Activated CD8-positive, alpha-beta memory T cell treated with anti-CD3 and anti-CD28 coated beads for 36 hours (primary cell): ENCODE measurements around the gene CCDC34. TPM values are rescaled to one million over a fixed set of nuclear protein-coding genes. Genes with fewer than 3 reads are reported as not detected.

Experiments
- CTCF ChIA-PET: fragments of 350-600 bp; sonication (Branson Sonifier 250); formaldehyde crosslinking; loops from one replicate; lab custom pipeline; 2021; ENCODE audit warnings: antibody characterized with exemption; lab: Charles Lee
- POLR2A ChIA-PET: fragments of 350-600 bp; sonication (Branson Sonifier 250); formaldehyde crosslinking; loops from one replicate; lab custom pipeline; 2021; ENCODE audit warnings: antibody characterized with exemption; lab: Charles Lee
- total RNA-seq, 2 experiments: library from RNA; stranded (reverse); gene quantifications; one replicate each; pipeline ENCODE4 v1.2.3, GENCODE V29; 2021

The CCDC34 gene
- total RNA-seq, 2 experiments from 2014 or later = 22.0 to 25.0 TPM

DNA sequence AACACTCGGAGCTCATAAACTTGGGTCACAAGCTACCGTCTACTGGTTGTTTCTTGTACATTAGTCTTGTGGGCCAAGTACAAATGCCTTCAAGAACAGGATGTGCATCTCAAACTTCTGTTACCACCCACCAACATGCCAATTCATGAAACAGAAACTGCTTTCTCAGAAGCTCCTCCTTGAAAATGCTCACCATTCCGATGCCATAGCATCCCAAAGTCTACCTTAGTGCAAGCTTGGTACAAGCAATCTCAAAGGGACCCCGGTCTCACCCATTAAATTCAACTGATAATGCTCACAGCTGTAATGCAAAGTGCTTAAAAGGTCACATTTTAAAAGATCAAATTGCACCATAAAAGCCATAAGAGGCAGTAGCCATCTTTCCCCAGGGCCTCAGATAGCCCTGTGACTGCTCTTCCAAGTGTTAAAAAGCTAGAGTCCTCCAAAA, 31.8 kb upstream of the CCDC34 start:
- ChIA-PET CTCF (no interaction called here), POLR2A (no interaction called here)

GRCh38 chr11:27392278-27393114, 29.5 kb upstream of the CCDC34 start:
- ChIA-PET CTCF (no interaction called here), POLR2A (interaction anchor here (0.7 kb wide), 1 partner anchor 1107 kb away, joined by 3 read pairs; no protein-coding TSS in a partner anchor)

- ChIA-PET CTCF (interaction anchor here (0.6 kb wide), 1 partner anchor 597 kb away, joined by 3 read pairs; no protein-coding TSS in a partner anchor), POLR2A (no interaction called here)
Observed at GRCh38 chr11:27391331-27392015, 28.5 kb upstream of the CCDC34 start.

- ChIA-PET CTCF (interaction anchor here (0.6 kb wide), 1 partner anchor 598 kb away, joined by 3 read pairs; no protein-coding TSS in a partner anchor), POLR2A (no interaction called here)
Observed at GRCh38 chr11:27390318-27391295, 27.6 kb upstream of the CCDC34 start.

GRCh38 chr11:27388869-27389268, 25.9 kb upstream of the CCDC34 start:
- POLR2A ChIA-PET = no interaction called here
- CTCF ChIA-PET = no interaction called here

DNA sequence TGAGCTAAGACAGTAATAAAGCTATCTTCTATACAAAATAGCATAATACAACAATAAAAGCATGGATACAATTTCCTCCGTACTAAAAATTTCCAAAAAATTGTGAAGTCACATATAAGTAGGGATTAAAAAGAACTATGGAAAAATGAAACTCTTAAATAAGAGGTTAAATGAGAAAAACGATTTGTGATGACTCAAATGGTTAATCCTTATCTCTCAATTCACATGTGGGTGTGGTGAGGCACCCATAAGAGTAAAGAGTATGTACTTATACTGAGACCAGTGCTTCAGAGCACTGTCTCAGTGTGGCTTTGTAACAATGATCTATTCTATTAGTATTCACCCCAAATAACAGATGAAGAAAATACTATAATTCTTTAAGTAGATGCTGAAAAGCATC, 25.0 kb upstream of the CCDC34 start:
- CTCF ChIA-PET = interaction anchor here (0.6 kb wide), 1 partner anchor 86 kb away, joined by 4 read pairs; no protein-coding TSS in a partner anchor
- POLR2A ChIA-PET = no interaction called here

GRCh38 chr11:27387362-27387761, 24.3 kb upstream of the CCDC34 start:
- CTCF ChIA-PET = interaction anchor here (0.6 kb wide), 1 partner anchor 87 kb away, joined by 4 read pairs; no protein-coding TSS in a partner anchor
- POLR2A ChIA-PET = no interaction called here

- ChIA-PET CTCF (no interaction called here), POLR2A (no interaction called here)
Observed at GRCh38 chr11:27386181-27386845, 23.3 kb upstream of the CCDC34 start.

DNA sequence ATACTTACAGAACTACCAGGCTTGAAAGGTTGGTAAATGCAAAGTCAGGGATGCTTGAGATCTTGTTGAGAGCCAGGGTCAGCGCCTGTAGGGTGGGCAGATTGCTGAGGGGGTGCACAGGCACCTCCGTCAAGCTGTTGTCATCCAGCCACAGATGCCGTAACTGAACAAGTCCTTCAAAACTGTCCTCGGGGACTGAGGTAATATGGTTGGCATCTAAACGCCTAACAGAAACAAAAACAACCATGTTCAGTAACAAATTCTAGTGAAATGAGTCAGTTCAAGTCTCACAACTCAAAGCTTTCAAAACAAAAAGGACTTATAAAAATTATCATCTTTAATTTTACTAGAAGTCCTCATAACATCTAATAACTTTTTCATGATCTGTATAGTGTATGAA, 22.2 kb upstream of the CCDC34 start:
- ChIA-PET CTCF (no interaction called here), POLR2A (no interaction called here)

- CTCF ChIA-PET = no interaction called here
- POLR2A ChIA-PET = no interaction called here
Observed at GRCh38 chr11:27384227-27384626, 21.2 kb upstream of the CCDC34 start.

DNA sequence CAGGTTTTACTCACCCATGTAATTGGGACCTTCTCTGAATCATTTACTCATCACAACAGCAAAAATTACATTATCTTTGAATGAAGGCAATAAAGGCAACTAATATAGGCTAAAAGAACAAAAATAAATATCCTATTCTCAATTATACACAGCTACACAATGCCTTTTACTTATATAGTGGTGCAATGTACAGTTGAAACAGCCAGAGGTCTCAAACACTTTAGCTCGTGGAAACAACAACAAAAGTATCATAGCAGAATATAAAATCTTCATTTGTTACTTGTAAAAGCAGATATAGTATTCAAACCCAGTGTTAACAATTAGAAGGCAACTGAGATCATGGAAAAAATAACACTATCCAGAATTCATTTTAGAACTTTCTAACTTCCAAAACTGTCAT, 20.6 kb upstream of the CCDC34 start:
- ChIA-PET POLR2A (no interaction called here), CTCF (no interaction called here)

- ChIA-PET CTCF (no interaction called here), POLR2A (no interaction called here)
Observed at GRCh38 chr11:27381238-27381666, 18.2 kb upstream of the CCDC34 start.

- CTCF ChIA-PET = no interaction called here
- POLR2A ChIA-PET = no interaction called here
Observed at GRCh38 chr11:27380771-27381170, 17.8 kb upstream of the CCDC34 start.

DNA sequence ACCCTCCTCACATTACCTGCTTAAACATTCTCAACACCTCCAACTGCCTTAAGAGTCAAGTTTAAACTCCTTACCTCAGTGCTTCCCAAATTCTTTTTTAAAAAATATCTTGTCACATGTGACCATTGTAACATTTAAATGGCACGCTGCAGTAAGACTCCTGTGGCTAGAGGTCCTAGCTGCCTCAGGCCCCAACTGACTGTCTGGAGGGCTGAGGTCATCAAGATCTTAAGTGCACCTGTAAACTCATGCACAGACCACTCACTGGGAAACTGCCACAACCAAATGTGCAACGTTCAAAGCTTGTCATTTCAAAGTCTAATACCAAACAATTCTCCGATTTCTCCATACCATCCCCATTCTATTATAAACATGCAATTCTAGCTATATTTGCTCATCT, 16.4 kb upstream of the CCDC34 start:
- CTCF ChIA-PET = no interaction called here
- POLR2A ChIA-PET = no interaction called here

DNA sequence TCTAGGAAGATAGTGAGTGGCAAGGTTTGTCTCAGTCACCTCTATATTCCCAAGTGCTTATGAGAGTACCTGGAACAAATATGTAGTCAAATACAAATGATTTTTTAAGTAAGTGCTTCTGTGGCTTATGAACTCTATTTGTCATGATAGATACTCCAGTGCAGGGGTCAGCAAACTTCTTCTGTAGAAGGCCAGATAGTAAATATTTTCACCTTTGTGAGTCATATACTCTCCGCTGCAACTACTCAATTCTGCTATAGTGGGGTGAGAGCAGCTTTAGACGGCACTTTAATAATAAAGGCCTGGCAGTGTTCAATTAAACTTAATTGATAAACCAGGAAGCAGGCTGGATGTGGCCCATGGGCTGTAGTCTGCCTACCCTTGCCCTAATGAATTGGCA, 12.4 kb upstream of the CCDC34 start:
- ChIA-PET CTCF (no interaction called here), POLR2A (no interaction called here)

DNA sequence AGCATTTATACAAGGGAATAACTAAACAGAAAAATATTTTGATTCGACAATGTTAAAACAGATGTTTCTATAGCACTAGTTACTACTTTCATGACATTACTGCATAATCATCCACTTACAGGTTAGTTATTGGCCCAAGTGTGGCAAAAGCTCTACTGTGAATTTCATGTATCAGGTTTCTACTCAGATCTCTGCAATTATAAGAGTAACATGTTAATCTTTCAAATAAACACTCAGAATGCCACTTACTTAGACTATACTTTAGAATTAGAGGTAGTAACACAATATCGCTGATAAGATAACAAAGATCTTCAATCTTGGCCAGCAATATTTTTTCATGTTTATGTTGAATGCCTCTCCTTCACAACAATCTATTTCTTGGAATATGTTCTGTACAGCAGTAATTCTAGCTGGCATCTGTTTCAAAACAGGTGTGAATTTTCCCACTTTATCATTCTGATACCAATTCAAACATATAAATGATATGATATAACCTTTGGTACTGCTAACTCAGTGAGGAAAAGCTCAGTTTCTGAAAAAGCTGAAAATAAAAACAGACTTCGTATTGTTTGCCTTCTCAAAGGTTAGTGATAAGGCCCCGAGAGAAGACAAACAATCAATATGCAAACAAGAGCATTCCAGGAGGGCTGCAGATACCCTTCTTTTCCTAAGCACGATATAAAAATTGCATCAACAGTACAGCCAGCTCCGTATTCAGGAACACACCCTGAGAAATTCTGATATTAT, 11.0 kb upstream of the CCDC34 start:
- CTCF ChIA-PET = no interaction called here
- POLR2A ChIA-PET = no interaction called here

DNA sequence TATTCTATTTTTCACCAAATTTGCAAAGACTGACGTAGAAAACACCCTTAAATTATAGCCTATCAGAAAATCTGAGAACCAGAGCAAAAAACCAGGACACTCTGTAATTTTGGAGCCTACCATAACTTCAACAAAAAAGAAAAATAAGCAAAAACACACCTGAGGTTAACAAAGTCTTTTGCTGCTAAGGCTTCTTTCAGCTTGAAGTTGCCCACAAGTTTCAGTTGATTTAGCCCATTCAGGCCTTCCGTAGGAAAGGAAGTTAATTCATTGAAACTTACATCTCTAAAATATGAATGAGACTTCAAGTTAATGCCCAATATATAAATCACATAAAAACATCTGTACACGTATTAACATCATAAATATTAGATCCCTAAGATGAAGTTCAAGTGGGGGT, 10.4 kb upstream of the CCDC34 start:
- CTCF ChIA-PET = no interaction called here

DNA sequence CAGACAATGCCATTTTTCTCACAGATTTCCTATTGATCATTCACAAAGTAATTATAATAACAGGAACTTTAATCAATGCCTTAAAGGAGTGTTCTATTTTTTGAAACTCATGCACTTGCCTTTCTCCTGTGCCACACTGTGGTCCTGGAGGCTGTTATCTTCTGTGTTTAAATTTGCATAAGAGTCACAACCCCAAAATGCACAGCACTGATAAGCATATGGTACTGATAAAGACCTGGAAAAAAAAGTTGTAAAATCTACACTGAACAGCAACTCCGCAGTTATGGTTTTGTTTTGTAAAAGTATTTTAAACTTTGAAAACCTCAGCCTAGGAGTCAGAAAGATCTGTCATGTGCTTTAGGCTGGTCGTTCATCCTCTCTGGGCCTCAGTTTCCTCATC, 9.1 kb upstream of the CCDC34 start:
- ChIA-PET CTCF (no interaction called here), POLR2A (no interaction called here)

More for the DNA sequence above, 10.4 kb upstream of the CCDC34 start:
- POLR2A ChIA-PET = no interaction called here
